ENCODE results near the gene POLG. TPM values are rescaled to one million over a fixed set of nuclear protein-coding genes. Genes with fewer than 3 reads are reported as not detected.

The POLG gene
- total and polyA plus RNA-seq, 2 donors (not counting 1 experiment from before 2014, with no cell fraction given): 81.1 to 144 TPM

GRCh38 chr15:89293012-89293411 lies 41.6 kb downstream of the POLG start:
- TF ChIP-seq CTCF (IDR thresholded peaks at IDR 0.05) (no peak), EZH2 (IDR thresholded peaks at IDR 0.05; ENCODE audit: borderline replicate concordance, insufficient read depth, low read depth, low read length, poor library complexity, severe bottlenecking) (no peak)
- 100% methylated on average over 2 of the region's 2 CpGs for WGBS (ENCODE audit: insufficient coverage)
- H3K4me3 Mint-ChIP-seq: no peak overlapping the region
- ChIA-PET POLR2A (no interaction called here), CTCF (no interaction called here)
- H3K27me3 ChIP-seq (replicated peaks in 1 of 4; ENCODE audit: control extremely low read depth in 1 of 4, control insufficient read depth in 3 of 4, insufficient read depth in 4 of 4, low read length in 3 of 4): no peaks in the 10 kb centered on the region
- H3K36me3 ChIP-seq (replicated peaks in 1 of 2; ENCODE audit: control extremely low read depth in 1 of 2, control insufficient read depth in 1 of 2, extremely low read depth in 1 of 2, insufficient read depth in 2 of 2, low read length in 1 of 2): peaks cover 2 to 4% of the 10 kb centered on the region in 2 experiments
- H3K9me3 Mint-ChIP-seq (ENCODE audit: insufficient read depth): no peaks in the 10 kb centered on the region
- intact Hi-C loops (cut with micrococcal nuclease): no loop called here
- no peak overlapping the region for H3K4me2 ChIP-seq (replicated peaks; ENCODE audit: low read depth, low read length, poor library complexity, severe bottlenecking)
- H3K27ac Mint-ChIP-seq: no peak overlapping the region
- no peak overlapping the region for H3K27ac ChIP-seq (ENCODE audit: low read length in 2 of 2)
- H3K9me3 ChIP-seq (ENCODE audit: control extremely low read depth in 1 of 3, control insufficient read depth in 2 of 3, insufficient read depth in 1 of 3, low read length in 2 of 3): no peaks in the 10 kb centered on the region
- no peaks in the 10 kb centered on the region for H3K4me1 Mint-ChIP-seq
- no peak overlapping the region for H3K9ac ChIP-seq (ENCODE audit: low read length)
- ATAC-seq (ENCODE audit: low read depth) (no peak), DNase-seq (no peak)
- H3K4me1 ChIP-seq (ENCODE audit: control insufficient read depth in 2 of 2, insufficient read depth in 2 of 2, low read length in 2 of 2): no peaks in the 10 kb centered on the region
- H3K4me3 ChIP-seq (ENCODE audit: control extremely low read depth in 1 of 5, extremely low read depth in 1 of 5, insufficient read depth in 1 of 5, low read depth in 2 of 5, low read length in 4 of 5): no peak overlapping the region
- no peaks in the 10 kb centered on the region for H3K79me2 ChIP-seq (ENCODE audit: control insufficient read depth, insufficient read depth, low read length)
- no peaks in the 10 kb centered on the region for H4K20me1 ChIP-seq (ENCODE audit: control insufficient read depth, insufficient read depth, low read length, poor library complexity, severe bottlenecking)
- no peaks in the 10 kb centered on the region for H3K27me3 Mint-ChIP-seq
- H2AFZ ChIP-seq (ENCODE audit: insufficient read depth, low read depth, low read length, poor library complexity, severe bottlenecking): no peak overlapping the region

- Mint-ChIP-seq H3K27me3 (no peaks in the 10 kb centered on the region), H3K9me3 (ENCODE audit: insufficient read depth) (no peaks in the 10 kb centered on the region), H3K4me1 (no peaks in the 10 kb centered on the region), H3K4me3 (no peak overlapping the region), H3K27ac (no peak overlapping the region)
- H3K9ac ChIP-seq (ENCODE audit: low read length): no peak overlapping the region
- H3K79me2 ChIP-seq (ENCODE audit: control insufficient read depth, insufficient read depth, low read length): no peaks in the 10 kb centered on the region
- POLR2A ChIA-PET: no interaction called here
- no peaks in the 10 kb centered on the region for H4K20me1 ChIP-seq (ENCODE audit: control insufficient read depth, insufficient read depth, low read length, poor library complexity, severe bottlenecking)
- ATAC-seq (ENCODE audit: low read depth) (no peak), DNase-seq (no peak)
- no peaks in the 10 kb centered on the region for H3K9me3 ChIP-seq (ENCODE audit: control extremely low read depth in 1 of 3, control insufficient read depth in 2 of 3, insufficient read depth in 1 of 3, low read length in 2 of 3)
- TF ChIP-seq EZH2 (IDR thresholded peaks at IDR 0.05; ENCODE audit: borderline replicate concordance, insufficient read depth, low read depth, low read length, poor library complexity, severe bottlenecking): no peak
- no peak for TF ChIP-seq CTCF (IDR thresholded peaks at IDR 0.05)
- H3K4me2 ChIP-seq (replicated peaks; ENCODE audit: low read depth, low read length, poor library complexity, severe bottlenecking): no peak overlapping the region
- no peaks in the 10 kb centered on the region for H3K4me1 ChIP-seq (ENCODE audit: control insufficient read depth in 2 of 2, insufficient read depth in 2 of 2, low read length in 2 of 2)
- H2AFZ ChIP-seq (ENCODE audit: insufficient read depth, low read depth, low read length, poor library complexity, severe bottlenecking): no peak overlapping the region
- H3K27ac ChIP-seq (ENCODE audit: low read length in 2 of 2): no peak overlapping the region
- CTCF ChIA-PET: no interaction called here
- H3K36me3 ChIP-seq (replicated peaks in 1 of 2; ENCODE audit: control extremely low read depth in 1 of 2, control insufficient read depth in 1 of 2, extremely low read depth in 1 of 2, insufficient read depth in 2 of 2, low read length in 1 of 2): peaks cover 2 to 4% of the 10 kb centered on the region in 2 experiments
- intact Hi-C loops (cut with micrococcal nuclease): no loop called here
- H3K27me3 ChIP-seq (replicated peaks in 1 of 4; ENCODE audit: control extremely low read depth in 1 of 4, control insufficient read depth in 3 of 4, insufficient read depth in 4 of 4, low read length in 3 of 4): no peaks in the 10 kb centered on the region
- no peak overlapping the region for H3K4me3 ChIP-seq (ENCODE audit: control extremely low read depth in 1 of 5, extremely low read depth in 1 of 5, insufficient read depth in 1 of 5, low read depth in 2 of 5, low read length in 4 of 5)
- WGBS (ENCODE audit: insufficient coverage): 100% methylated on average over 1 of the region's 2 CpGs
Measured at GRCh38 chr15:89291934-89292438, 42.6 kb downstream of the POLG start.

All from B cell (primary cell).